GM10266 (cell line): Measurements from ENCODE around the gene ATP11B.
"Not testable (repeated sequence)": the region's sequence is repeated elsewhere in the genome, so short reads cannot be mapped to it uniquely, and the experiment has no call there.

Experiments
- DNase-seq: peaks from one replicate; pipeline ENCODE4 v3.0.0; 2012; ENCODE audit errors: extremely low spot score
- CTCF ChIP-seq: IDR thresholded peaks from 2 replicates; pipeline ENCODE4 v1.5.1; 2012; ENCODE audit warnings: mild to moderate bottlenecking, low read depth; ENCODE audit not compliant: control insufficient read depth, insufficient read depth; ENCODE audit errors: missing control alignments

The ATP11B gene

GRCh38 chr3:182794455-182795388 lies 1.4 kb downstream of the ATP11B start:
- no peak for DNase-seq
- no peak for TF ChIP-seq CTCF

DNA sequence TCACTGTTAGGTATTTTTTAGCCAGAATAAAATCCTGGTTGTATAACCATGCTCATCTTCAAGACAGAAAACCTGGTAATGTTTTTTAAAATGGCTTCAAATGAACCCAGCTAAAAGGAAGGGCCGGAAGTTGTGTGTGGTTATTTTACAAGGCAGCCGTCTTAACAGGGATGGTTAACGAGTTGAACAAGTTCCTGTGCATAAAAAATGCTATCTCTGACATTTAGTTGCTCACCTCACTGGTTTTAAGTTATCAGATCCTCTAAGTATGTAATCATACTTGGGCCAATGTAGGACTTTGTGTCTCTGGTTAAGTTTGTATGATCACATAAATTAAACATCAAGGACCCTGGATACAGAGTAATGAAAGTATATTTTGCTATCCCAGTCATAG lies 2.1 kb downstream of the ATP11B start:
- peak; percentile 70 for DNase-seq
- TF ChIP-seq CTCF: no peak

- DNase-seq: no peak
- TF ChIP-seq CTCF: no peak
Observed at GRCh38 chr3:182796310-182796709, 3.0 kb downstream of the ATP11B start.

- no peak for TF ChIP-seq CTCF
- DNase-seq: no peak
Observed at GRCh38 chr3:182797876-182798275, 4.6 kb downstream of the ATP11B start.

- not testable (repeated sequence) for DNase-seq
Observed at GRCh38 chr3:182799143-182799542, 5.8 kb downstream of the ATP11B start.

DNA sequence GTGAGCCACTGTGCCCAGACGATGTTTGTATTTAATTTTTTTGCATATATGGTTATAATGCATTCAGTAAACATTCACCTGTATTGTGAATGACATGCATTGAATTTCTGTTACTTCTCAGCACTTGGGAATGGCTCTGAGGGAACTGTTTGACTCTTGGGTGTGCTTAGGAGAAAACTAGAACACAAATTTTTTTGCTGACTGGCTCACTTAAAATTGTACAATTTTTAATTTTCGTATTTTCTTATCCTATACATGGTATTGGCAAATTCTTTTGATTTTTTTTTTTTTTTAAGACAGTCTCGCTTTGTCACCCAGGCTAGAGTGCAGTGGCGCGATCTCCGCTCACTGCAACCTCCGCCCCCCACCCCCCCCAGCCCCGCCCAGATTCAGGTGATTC lies 7.2 kb downstream of the ATP11B start:
- no peak for TF ChIP-seq CTCF
- DNase-seq: no peak

GRCh38 chr3:182802413-182803390 lies 9.4 kb downstream of the ATP11B start:
- no peak for TF ChIP-seq CTCF
- DNase-seq: no peak
